GM19438 (cell line): ENCODE results near the gene FOXN3.
A peak's percentile ranks its signal among the peaks of the same experiment; 100 is the strongest.

Experiments used
- ATAC-seq: cut with Tn5 transposase; IDR thresholded peaks from one replicate; pipeline ENCODE4 v1.9.1; 2021; ENCODE audit warnings: low read depth; ENCODE audit not compliant: unreplicated experiment

FOXN3 gene

DNA sequence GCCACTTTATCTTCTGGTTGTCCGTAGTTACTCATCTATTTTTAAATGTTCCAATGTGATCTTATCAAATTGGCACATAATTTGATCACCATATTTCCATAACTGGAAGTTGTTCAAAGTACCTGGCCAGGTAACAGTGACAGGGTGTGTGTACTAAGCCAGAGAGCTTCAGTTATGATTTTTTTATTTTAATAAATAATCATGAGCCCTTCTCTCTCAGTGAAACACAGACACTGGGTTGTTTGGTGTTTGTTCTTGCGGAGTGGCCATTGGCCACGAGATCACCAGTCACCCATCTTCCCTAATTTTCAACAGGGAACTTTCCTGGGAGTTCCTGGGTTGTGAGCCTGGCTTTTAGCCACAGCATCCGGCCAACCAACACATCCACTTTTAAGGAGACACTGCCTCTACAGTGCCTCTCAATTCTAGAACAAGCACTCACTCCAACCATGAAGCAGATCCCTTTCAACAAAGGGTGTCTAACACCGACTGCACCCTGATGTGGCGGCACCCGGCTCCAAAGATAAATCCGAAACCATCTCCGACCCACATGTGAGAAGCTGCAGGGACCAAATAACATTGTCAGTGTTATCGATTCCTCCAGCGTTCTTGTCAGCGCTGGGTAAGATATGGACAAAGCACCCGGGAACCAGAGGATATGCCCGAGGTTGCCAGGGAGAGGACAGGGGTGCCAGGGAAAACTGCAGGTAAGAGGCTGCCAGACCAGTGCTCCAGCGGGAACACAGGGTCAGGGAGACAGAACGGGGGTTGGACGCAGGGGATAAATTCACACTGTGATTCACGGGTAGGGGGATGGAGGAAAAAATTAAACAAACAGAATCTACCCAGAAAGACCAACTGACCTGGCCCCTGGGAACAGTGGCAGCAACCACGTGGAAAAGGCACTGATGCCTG lies 49.9 kb downstream of the FOXN3 start:
- no peak for ATAC-seq

DNA sequence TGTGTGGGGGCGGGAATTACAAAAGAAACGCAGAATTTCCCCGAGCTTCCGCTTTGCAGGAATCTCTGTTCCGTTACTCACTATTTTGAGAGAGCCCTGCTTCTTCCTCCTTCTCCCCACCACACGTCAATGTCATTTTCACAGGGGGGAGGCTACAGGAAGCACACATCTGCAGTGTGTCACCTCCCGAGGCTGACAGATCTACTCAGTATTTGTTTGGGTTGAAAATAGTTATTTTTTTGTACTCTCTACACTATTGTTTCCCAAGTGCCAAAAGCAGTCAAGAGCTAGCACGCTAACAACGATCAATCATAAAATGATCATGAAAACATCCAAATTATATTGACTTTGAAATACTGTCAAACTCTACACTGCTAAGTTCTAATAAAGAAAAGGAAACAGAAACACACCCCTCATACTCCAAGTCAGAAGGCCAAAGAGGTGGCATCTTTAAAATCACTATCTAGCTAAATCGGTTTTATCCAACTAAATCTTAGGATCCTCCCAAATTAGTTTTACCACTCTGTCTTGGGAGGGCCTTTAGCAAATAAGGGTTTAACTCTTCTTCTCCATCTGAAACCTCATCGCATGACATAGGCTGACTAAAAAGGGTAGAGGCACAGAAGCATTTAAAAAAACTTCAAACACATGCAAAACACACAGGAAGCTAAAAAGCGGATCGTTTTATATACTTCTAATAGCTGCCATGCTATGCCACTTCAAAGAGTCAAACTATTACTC lies 51.8 kb downstream of the FOXN3 start:
- peak; percentile 93 for ATAC-seq

DNA sequence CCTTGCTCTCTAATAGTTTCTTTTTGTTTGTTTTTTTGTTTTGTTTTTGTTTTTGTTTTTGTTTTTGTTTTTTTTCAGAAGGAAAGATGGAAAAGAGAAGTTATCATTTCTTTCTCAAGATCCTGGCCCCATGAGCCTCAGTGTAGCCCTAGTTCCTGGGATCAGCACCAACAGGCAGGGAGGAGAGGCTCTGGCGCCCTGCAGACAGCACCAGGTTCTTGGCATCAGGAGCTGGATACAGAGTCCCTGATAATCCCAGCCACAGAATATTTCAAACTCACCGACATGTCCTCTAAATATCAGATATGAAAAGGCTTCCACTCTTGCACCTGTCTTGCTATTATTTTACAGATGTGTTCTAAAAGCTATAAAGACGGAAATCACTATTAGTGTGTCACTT lies 52.7 kb downstream of the FOXN3 start:
- ATAC-seq = no peak

DNA sequence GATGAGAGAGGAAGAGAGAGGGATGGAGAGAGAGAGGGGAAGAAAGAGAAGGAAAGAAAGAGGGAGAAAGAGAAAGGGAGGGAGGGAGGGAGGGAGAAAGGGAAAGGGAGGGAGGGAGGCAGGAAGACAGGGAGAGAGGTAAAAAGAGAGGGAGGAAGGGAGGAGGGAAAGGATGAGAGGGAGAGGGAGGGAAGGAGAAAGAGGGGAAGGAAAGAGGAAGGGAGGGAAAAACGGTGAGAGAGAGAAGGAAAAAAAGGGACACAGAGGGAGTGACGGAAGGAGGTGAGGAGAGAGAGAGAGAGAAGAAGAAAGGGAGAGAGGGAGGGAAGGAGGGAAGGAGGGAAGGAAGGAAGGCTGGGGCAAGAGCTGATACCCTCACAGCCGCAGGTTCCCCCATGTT lies 56.8 kb downstream of the FOXN3 start:
- no peak for ATAC-seq

DNA sequence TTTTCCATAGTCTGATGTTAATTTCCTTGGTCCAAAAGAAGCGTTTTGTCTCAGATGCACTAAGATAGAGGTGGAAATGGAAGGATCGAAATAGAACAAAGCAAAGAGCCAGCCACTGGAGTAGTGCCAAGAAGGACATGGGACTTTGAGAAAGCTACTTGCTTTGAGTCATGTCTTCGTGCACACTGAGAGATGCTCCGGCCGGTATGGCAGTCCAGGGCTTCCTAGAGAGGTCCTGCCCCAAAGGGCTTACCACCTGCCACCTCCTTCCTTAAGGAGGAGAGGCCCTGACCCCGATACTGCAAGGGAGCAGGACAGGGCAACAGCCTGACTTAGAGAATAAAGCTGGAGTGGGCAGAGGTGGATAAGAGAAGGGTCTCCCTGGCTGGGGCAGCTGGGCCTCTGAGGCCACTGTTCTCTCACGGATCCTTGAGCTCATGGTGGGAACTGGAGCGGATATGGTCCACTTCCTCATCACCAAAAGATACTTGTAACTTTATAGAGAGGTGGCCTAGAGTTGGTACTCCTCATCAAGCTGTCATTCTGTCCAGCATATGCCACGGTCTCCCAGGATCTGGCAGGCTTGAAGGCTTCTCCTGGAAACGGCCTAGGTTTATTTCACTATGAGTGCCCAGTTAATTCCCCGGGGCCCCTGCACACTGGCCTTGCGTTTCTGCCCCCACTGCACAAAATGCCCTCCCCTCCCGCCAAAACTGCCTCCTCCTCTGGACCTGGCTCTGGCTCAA lies 57.4 kb downstream of the FOXN3 start:
- no peak for ATAC-seq

DNA sequence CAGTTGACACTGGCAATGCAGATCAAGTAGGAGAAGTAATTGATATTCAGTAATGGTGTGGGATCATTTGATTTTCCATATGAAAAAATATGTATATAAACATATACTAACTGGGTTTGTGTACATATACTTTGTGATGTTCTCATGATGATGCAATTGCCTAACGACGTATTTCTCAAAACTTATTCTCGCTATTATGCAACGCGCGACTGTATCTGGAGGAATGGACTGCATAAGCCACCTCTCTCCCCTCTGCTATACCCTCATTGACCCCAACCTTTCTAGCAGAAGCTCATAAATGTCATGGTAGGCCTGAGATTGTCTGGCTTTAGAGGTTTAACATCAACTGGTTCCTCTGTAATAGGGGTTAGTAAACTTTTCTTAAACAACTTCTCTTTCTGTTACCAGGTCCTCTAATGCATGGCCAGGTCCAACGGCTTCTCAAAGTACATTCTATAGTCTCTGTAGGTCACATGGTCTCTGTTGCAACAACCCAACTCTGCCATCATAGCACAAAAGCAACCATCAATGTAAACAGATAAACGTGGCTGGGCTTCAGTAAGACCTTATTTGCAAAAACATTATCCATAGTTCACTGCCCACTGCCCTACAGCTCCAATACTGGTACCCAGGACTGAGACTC lies 59.3 kb downstream of the FOXN3 start:
- ATAC-seq = no peak

DNA sequence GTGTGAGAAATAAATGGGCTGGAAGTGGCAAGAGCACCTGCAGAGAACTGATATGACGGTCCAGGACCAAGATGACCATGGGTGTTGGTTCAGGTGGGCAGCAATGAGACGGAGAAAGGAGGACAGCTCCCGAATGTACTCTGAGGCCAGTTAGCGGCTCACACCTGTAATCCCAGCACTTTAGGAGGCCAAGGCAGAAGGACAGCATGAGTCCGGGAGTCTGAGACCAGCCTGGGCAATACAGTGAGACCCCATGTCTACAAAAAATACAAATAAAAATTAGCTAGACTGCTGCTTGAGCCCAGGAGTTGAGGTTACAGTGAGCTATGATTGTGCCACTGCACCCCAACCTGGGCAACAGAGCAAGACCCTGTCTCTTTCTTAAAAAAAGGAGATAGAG lies 60.1 kb downstream of the FOXN3 start:
- ATAC-seq = no peak

DNA sequence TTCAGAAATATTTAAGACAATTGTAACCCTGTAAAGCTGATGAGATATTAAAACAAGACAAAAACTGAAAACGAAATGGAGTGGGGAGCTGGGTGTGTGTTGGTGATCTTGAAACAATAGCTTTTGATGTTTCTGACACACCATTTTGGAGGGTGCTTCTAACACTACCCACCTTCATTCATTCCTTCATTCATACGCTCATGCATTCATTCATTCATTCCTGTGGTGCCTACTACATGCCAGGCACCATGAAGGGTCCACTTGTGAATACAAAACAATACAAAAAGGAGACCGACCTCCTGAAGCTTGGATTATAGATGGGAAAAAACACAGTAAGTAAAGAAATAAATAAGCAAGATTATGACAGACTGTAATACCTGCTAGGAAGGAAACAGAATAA lies 60.5 kb downstream of the FOXN3 start:
- no peak for ATAC-seq

DNA sequence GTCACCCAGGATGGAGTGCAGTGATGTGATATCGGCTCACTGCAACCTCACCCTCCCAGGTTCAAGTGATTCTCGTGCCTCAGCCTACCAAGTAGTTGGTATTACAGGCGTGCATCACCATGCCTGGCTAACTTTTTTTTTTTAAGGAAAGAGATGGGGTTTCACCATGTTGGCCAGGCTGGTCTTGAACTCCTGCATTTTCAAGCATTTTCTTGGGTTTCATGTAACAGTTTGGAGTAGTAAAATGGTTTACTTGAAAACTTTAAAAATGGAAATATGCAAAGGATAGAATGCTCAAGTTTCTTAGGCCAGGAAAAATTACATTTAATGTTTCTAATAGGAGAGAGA lies 63.3 kb downstream of the FOXN3 start:
- ATAC-seq = no peak

DNA sequence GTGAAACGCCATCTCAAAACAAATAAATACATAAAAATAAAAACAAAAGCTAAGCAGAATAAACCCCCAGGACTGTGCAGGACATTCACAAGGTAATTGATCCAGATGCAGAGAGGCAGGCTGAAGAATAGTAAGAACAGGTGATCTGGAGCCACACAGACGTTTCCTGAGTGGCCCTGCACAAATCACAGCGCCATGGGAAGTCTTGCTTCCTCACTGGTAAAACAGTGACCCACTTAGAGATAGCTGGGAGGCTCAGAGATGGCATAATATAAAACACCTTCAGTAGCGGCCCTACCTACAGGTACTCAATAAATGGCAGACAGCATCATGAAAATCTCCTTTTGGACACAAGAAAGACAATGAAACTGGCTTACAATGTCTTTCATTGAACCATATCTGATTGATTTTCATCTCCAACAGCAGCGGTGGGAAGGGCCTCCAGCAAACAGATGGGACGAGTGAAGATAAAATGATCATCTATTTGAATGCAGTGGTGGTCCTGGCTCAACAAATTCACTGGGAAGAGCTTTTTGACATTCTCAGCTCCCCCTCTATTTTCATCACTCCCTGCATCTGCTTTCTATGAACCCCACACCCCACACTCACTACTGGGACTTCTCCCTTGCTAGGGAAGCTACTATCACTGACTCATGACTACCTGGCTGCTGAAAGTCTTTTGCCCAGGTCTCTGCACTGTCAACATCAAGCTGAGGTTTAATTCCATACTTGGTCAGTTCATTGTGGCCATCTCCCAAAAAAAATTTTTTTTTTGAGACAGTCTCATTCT lies 63.9 kb downstream of the FOXN3 start:
- no peak for ATAC-seq

DNA sequence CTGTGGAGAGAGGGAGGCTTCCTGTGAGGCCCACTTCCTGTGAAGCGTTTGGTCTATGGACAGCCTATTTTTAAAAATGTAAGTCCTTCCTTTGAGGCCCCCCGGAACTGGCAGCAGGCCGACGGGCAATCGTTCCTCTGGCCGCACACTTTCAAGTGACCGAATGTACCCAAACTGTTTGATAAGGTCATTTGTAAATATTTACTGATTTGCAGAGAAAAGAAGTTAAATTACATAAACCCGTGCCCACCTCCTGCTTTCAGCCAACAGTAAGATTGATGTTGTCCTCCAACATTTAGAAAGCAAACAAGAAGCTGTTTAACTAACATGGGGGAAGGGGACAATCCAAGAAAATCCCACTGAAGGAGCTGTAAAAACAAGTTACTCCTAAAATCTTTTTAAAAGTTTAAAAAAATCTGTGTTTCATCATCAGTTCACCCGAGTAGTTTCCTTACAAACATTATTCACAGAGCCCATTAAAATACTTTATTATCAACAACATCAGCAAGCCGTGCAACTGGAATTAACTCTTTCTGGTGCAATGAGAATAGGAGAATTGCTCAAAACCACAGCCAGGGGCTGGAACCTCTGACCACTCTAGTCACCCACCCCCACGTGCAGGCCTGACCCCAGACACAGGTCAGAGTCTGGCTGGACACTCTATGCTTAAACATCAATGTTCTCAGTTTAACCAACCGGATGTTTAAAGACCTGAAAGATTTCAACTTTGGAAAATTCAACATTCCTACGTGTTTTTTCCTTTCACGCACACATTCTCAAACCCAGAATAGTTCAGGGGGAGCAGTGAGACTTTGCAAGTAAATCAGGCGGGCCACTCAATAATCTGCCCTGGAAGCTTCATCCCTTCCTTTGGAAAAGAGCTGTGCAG lies 65.3 kb downstream of the FOXN3 start:
- ATAC-seq = peak; percentile 90

DNA sequence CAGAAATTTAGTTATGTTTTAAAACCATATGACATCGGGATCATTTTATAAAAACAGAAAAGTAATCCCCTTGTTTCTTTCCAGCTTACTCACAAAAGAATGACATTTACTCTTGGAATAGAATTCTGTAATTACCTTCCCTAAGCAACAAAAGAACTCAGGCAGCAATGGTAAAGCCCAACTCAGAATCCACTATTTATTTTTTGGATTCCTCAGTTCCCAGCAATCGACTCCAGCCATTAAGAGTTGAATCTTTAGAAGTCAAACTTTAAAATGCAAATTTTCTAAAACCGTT lies 65.9 kb downstream of the FOXN3 start:
- ATAC-seq = no peak

DNA sequence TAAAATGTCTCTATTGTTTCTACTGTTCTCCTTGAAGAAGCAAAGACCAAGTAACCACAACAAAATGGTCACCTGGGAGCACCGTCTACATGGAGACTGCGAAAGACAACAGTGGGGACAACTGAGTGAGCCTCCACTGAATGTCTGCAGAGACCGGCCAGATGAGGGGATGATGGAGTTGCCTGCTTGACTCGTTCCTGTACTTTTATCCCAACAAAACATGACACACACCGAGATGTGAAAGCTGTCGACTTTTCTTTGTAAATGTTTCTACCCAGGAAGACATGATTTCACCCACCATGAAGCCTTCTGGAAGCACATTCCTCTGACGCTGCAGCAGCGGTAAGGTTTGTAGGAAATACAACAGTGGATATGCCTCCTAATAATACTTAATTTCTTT lies 66.9 kb downstream of the FOXN3 start:
- ATAC-seq = no peak

DNA sequence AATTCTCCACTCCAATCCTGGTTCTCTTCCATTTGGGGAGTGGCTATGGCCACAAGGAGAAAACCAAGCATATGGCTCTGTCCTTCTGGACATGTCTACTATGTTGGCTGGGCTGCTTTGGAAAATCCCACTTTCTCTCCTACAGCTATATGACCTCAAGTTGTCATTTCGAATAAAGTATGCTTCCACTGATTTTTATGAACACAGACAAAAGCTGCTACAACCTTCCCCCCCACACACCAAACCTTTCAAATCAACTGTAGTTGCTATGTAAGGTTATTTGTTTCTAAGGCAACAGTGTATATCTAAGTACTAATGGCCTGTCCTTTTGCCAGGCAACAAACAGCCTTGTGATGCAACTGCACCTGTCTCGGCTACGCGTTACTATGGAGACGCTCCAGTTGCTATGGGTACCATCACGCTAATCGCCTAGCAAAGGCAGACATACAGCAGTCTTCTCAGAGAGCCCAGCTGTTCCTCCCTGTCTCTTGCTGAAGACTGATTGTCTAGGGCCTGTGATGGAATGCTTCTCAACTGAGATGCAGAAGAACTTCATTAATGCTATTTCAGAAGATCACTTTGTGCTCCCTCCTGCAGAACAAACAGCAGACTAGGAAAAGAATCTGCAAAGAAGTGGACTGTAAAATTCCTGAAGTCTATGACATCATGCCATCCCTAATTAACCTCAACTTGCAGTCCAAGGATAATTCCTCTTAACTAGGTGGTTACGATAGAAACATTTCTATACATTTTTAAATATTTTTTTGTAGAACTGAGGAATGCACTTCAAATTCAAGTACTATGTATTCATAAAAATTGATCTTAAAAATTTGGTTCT lies 67.6 kb downstream of the FOXN3 start:
- no peak for ATAC-seq

DNA sequence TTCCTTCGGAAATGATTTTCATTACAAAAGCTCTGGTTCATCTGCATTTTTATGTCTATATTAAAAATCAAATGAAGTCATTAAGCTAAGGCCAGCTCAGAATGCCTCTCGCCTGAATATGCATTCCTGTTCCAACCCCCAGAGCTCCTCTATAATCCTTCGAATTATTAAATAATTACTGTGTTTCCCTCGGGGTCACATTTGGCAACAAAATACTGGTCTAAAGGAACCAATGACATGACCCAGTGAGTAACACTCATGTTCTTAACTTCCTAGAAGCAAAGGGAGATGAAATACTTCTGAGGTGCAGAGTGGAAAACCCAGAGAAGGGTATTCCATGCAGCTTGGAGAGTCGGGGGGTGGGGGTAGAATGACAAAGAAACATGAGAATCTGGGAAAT lies 68.3 kb downstream of the FOXN3 start:
- no peak for ATAC-seq

DNA sequence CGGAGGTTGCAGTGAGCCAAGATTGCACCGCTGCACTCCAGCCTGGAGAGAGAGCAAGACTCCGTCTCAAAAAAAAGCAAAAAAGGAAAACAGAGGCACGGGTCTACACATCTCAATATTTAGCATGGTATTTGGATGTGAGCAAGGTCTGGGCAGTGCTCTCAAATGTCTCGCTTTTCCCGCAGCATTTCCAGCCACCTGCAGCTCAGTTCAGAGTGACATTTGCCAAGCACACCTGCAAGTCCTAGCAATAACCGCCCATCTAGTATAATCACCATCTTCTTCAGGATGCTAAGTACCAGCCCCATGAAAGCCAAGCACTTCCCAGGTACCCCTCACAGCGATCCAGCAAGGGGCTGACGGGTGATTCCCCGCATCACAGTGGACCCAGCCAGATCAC lies 69.1 kb downstream of the FOXN3 start:
- no peak for ATAC-seq

DNA sequence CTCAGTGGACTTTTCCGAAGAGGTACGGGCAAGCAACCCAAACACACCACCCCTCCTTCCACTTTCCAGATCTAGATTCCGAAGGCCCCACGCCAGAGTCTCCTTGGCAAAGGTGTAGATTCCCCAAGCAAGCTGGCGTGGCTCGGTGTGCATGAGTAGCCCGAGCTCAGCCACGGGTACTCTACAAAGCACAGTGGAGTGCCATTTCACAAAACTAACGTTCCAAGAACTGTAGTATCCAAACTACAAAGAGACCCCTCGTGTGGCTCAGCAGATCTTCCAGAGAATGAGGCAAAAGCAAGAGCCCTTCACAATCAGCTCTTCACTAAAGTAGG lies 72.1 kb downstream of the FOXN3 start:
- no peak for ATAC-seq

DNA sequence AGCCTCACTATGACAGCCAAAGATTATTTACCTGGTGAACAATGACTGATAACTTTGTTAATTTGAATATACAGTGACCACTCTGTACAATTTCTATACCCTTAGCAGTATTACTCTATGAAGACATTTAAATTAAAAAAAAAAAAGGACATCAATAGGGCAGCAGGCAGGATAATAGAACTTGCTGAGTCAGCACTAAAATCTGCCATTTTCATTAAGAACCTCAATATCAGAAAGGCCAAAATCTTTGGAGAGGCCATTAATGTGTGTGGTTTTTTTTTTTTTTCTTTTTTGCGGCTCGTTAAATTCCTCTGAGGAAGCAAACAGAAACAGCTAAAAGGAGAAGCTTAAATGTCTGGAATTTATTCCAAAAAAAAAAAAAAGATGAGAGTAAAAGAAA lies 73.7 kb downstream of the FOXN3 start:
- no peak for ATAC-seq

DNA sequence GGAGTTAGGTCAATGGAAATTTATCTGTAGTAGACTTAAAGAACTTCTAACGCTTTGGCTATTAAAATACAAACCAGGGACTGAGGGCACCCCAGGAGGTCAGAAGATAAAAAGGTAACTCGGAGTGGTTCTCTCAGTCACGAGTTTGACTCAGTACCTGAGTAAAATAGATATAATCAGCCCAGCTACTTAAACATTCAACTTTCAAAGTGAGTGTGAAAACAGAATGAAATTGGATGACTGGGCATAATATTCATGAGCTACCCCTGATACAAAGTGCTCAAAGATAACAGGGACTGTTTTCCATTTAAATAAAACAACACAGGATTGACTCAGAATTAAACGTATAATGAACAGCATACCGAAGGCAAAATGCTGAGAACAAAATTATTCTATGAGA lies 75.0 kb downstream of the FOXN3 start:
- no peak for ATAC-seq
